Epithelial cell of proximal tubule (primary cell): ENCODE measurements around the gene PARN. TPM values are rescaled to one million over a fixed set of nuclear protein-coding genes. Genes with fewer than 3 reads are reported as not detected.
"Not testable (repeated sequence)": the region's sequence is repeated elsewhere in the genome, so short reads cannot be mapped to it uniquely, and the experiment has no call there.

Source experiments
- DNase-seq: peaks from one replicate; pipeline ENCODE4 v3.0.0-alpha.2; 2011; ENCODE audit warnings: low read depth
- H3K4me3 ChIP-seq: 2 replicates; pipeline ENCODE4 v1.5.1; 2011; ENCODE audit warnings: low read depth, mild to moderate bottlenecking, low read length
- CTCF ChIP-seq: conservative IDR thresholded peaks from 2 replicates; pipeline ENCODE4 v1.5.1; 2012; ENCODE audit warnings: low read depth, mild to moderate bottlenecking, low read length
- total RNA-seq: library from RNA; depleted of rRNA; stranded (reverse); fragments of >200 nt; gene quantifications from 2 replicates; pipeline ENCODE4 v1.2.3, GENCODE V29; 2015

PARN gene
- total RNA-seq, 1 donor from 2014 or later: 28.5 TPM

- H3K4me3 ChIP-seq: no peak overlapping the region
- TF ChIP-seq CTCF: no peak
- no peak for DNase-seq
These were observed 213.9 kb downstream of the PARN start for GRCh38 chr16:14416184-14416583.

GRCh38 chr16:14415291-14415690 lies 214.8 kb downstream of the PARN start:
- no peak overlapping the region for H3K4me3 ChIP-seq
- no peak for TF ChIP-seq CTCF
- no peak for DNase-seq

GRCh38 chr16:14409563-14409962 lies 220.5 kb downstream of the PARN start:
- DNase-seq: peak; percentile 47
- no peak for TF ChIP-seq CTCF
- H3K4me3 ChIP-seq: no peak overlapping the region

- no peak for DNase-seq
- TF ChIP-seq CTCF: no peak
- no peak overlapping the region for H3K4me3 ChIP-seq
These were observed 222.2 kb downstream of the PARN start for GRCh38 chr16:14407786-14408399.

- DNase-seq: no peak
- no peak overlapping the region for H3K4me3 ChIP-seq
- no peak for TF ChIP-seq CTCF
These were observed 224.2 kb downstream of the PARN start for GRCh38 chr16:14405611-14406537.

GRCh38 chr16:14403001-14403389 lies 227.1 kb downstream of the PARN start:
- DNase-seq, H3K4me3 ChIP-seq: not testable (repeated sequence)

GRCh38 chr16:14402114-14403000 lies 227.7 kb downstream of the PARN start:
- DNase-seq, H3K4me3 ChIP-seq: not testable (repeated sequence)

GRCh38 chr16:14401711-14402061 lies 228.4 kb downstream of the PARN start:
- DNase-seq, H3K4me3 ChIP-seq: not testable (repeated sequence)

GRCh38 chr16:14400978-14401710 lies 228.9 kb downstream of the PARN start:
- not testable (repeated sequence) for H3K4me3 ChIP-seq

More at GRCh38 chr16:14400978-14401710, 228.9 kb downstream of the PARN start:
- not testable (repeated sequence) for DNase-seq
